HG03108 (cell line): ENCODE measurements around the gene ZNF618.
"Not testable (repeated sequence)": the region's sequence is repeated elsewhere in the genome, so short reads cannot be mapped to it uniquely, and the experiment has no call there.

ENCODE experiments used
- ATAC-seq: cut with Tn5 transposase; IDR thresholded peaks from one replicate; pipeline ENCODE4 v1.9.1; 2021; ENCODE audit warnings: moderate library complexity; ENCODE audit not compliant: unreplicated experiment

ZNF618 gene

GRCh38 chr9:114033397-114034103 is 157.4 kb downstream of the ZNF618 start:
- no peak for ATAC-seq

- ATAC-seq: no peak
Observed at GRCh38 chr9:114034196-114034595, 158.1 kb downstream of the ZNF618 start.

GRCh38 chr9:114034661-114035062 is 158.6 kb downstream of the ZNF618 start:
- no peak for ATAC-seq

GRCh38 chr9:114035221-114035844 is 159.2 kb downstream of the ZNF618 start:
- ATAC-seq: no peak

GRCh38 chr9:114035845-114036801 is 160.0 kb downstream of the ZNF618 start:
- no peak for ATAC-seq

GRCh38 chr9:114037249-114037648 is 161.1 kb downstream of the ZNF618 start:
- no peak for ATAC-seq

- no peak for ATAC-seq
Observed at GRCh38 chr9:114037961-114038723, 162.0 kb downstream of the ZNF618 start.

GRCh38 chr9:114038724-114039313 is 162.7 kb downstream of the ZNF618 start:
- ATAC-seq: no peak

GRCh38 chr9:114039484-114039883 is 163.4 kb downstream of the ZNF618 start:
- no peak for ATAC-seq

GRCh38 chr9:114043660-114044059 is 167.6 kb downstream of the ZNF618 start:
- ATAC-seq: not testable (repeated sequence)

- ATAC-seq: no peak
Observed at GRCh38 chr9:114046237-114046755, 170.2 kb downstream of the ZNF618 start.

GRCh38 chr9:114046875-114047274 is 170.8 kb downstream of the ZNF618 start:
- no peak for ATAC-seq

- ATAC-seq: no peak
Observed at GRCh38 chr9:114047717-114048116, 171.6 kb downstream of the ZNF618 start.

- no peak for ATAC-seq
Observed at GRCh38 chr9:114048533-114049415, 172.7 kb downstream of the ZNF618 start.

- no peak for ATAC-seq
Observed at GRCh38 chr9:114049441-114050225, 173.5 kb downstream of the ZNF618 start.

- no peak for ATAC-seq
Observed at GRCh38 chr9:114050226-114050568, 174.1 kb downstream of the ZNF618 start.

GRCh38 chr9:114050646-114051045 is 174.5 kb downstream of the ZNF618 start:
- no peak for ATAC-seq

GRCh38 chr9:114051281-114051680 is 175.2 kb downstream of the ZNF618 start:
- ATAC-seq: no peak
